Muscle of back (tissue), 13 donors: ENCODE data around the gene ODC1. TPM values are rescaled to one million over a fixed set of nuclear protein-coding genes. Genes with fewer than 3 reads are reported as not detected.
"Not testable (repeated sequence)": the region's sequence is repeated elsewhere in the genome, so short reads cannot be mapped to it uniquely, and the experiment has no call there.

Experiments used
- DNase-seq, 3 donors: peaks; one replicate each; pipeline versions ENCODE4 v3.0.0 to v3.0.0-alpha.2; 2013
- long read RNA-seq, 9 donors: transcript quantifications; one replicate each; lab custom pipeline, GENCODE V29; 2026
- polyA plus RNA-seq, 10 donors: library from polyadenylated mRNA; unstranded; fragments of 120-200 nt; gene quantifications; one replicate each; pipeline ENCODE4 v1.2.1, GENCODE V29; 2013; ENCODE audit not compliant: insufficient read length in 10 of 10

The ODC1 gene
- polyA plus RNA-seq = 100 to 1,000 TPM in 7 of 10 donors, 10 to 100 TPM in 3; 88.0 to 128 (median 109) TPM
- long read RNA-seq, donor 1, transcript ODC1-201 (12 exons, 2,653 nt) = major isoform, 23 of 41 reads
- long read RNA-seq, donor 1, partial matches to known transcripts = 18 of 41 reads
- long read RNA-seq, donor 1, other reads (novel, unspliced or antisense) = 0 of 41 reads
- long read RNA-seq, donor 2, transcript ODC1-201 (12 exons, 2,653 nt) = major isoform, 30 of 36 reads
- long read RNA-seq, donor 2, partial matches to known transcripts = 6 of 36 reads
- long read RNA-seq, donor 2, other reads (novel, unspliced or antisense) = 0 of 36 reads
- long read RNA-seq, donor 3 = 0 reads
- long read RNA-seq, donor 4, transcript ODC1-201 (12 exons, 2,653 nt) = major isoform, 11 of 45 reads
- long read RNA-seq, donor 4, partial matches to known transcripts = 34 of 45 reads
- long read RNA-seq, donor 4, other reads (novel, unspliced or antisense) = 0 of 45 reads
- long read RNA-seq, donor 5, transcript ODC1-201 (12 exons, 2,653 nt) = major isoform, 32 of 42 reads
- long read RNA-seq, donor 5, partial matches to known transcripts = 10 of 42 reads
- long read RNA-seq, donor 5, other reads (novel, unspliced or antisense) = 0 of 42 reads
- long read RNA-seq, donor 6, transcript ODC1-201 (12 exons, 2,653 nt) = major isoform, 36 of 60 reads
- long read RNA-seq, donor 6, partial matches to known transcripts = 24 of 60 reads
- long read RNA-seq, donor 6, other reads (novel, unspliced or antisense) = 0 of 60 reads
- long read RNA-seq, donor 7, transcript ODC1-201 (12 exons, 2,653 nt) = major isoform, 16 of 58 reads
- long read RNA-seq, donor 7, partial matches to known transcripts = 42 of 58 reads
- long read RNA-seq, donor 7, other reads (novel, unspliced or antisense) = 0 of 58 reads
- long read RNA-seq, donor 8, transcript ODC1-201 (12 exons, 2,653 nt) = major isoform, 15 of 36 reads
- long read RNA-seq, donor 8, partial matches to known transcripts = 21 of 36 reads
- long read RNA-seq, donor 8, other reads (novel, unspliced or antisense) = 0 of 36 reads
- long read RNA-seq, donor 9, partial matches to known transcripts = 0 of 2 reads
- long read RNA-seq, donor 9, other reads (novel, unspliced or antisense) = 0 of 2 reads

- peak in 2 of 3 donors; percentile 41 to 94 for DNase-seq
Observed at GRCh38 chr2:10447895-10448575, at the start of gene ODC1. Gene ODC1, minus strand, starts transcription at chr2:10448327. Its CDS starts 3,295 bp downstream, at chr2:10445032.

- DNase-seq = peak; percentile 63 to 83 (median 66)
Observed at GRCh38 chr2:10497797-10498251, 49.7 kb upstream of the ODC1 start.

DNA sequence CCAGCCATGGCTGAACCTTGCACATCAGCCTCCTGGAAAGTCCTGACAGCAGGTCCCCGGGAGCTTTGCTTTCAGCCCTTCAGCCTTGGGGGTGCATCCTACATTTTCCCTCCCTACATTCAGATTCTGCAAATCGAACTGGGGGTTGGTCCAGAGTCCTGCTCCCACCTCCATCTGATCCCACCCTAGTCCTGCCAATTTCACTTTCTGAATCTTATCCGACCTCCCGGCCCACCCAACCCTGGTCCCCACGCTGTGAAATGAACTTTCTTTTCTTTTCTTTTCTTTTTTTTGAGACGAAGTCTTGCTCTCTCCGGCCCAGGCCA, 47.8 kb upstream of the ODC1 start:
- DNase-seq = no peak

GRCh38 chr2:10495311-10495987, 47.3 kb upstream of the ODC1 start:
- no peak for DNase-seq

DNA sequence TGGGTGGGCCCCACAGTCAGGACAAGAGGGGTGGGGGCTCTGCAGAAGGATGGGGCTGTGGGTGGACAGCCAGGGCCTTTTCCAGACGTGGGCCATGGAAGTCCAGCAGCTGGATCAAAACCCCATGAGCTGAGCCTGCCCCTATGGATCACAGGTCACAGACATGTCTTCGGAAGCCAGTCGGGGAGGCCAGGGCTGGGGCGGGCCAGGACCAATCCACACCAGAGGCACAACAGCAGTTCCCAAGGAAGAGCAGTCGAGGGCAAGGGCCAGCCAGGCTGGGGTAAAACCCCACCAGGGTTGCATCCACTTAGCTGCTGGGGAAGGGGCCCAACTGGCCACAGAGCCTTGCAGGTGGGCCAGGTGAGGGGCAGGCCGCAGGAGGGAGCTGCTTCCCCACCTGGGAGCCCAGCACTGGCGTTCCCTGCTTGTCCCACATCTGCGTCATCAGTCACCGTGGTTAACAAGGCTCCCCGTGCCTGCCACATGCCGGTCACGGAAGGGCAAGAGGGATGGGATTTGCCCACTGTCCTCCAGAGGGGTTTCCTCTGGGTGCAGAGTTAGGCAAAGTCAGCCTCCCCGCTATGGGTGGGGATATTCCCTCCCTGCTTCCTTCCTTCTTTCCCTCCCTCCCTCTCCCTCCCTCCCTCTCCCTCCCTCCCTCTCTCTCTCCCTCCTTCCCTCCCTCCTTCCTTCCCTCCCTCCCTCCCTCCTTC, 46.4 kb upstream of the ODC1 start:
- no peak for DNase-seq

DNA sequence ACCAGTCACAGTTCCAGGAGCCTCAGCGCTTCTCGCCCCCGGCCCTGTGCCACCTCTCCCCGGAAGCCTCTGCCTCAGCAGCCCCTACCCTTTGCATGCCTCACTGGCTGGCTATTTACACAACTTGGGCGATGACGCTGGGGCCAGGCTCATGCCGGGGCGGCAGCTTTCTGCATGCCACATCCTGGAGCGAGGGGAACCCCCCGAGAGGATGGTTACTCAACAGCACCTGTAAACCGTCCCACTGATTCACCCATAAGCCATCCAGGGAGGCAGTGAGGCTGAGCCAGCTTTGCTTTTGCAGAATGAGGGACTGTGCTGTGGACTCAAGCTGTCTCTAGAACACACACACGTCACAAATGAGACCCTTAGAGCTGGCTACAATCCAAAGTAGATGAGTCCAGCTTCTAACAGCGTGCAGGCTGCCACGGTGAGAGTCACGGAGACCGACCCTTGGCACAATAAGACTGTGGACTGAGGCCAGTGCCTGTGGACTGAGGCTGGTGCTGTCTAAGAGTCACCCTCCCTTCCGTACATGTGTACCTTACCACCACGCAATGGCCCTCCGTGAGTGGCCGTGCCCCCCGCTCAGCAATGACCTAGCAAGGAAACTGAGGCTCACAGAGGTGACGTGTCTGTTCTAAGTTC, 45.6 kb upstream of the ODC1 start:
- no peak for DNase-seq

DNA sequence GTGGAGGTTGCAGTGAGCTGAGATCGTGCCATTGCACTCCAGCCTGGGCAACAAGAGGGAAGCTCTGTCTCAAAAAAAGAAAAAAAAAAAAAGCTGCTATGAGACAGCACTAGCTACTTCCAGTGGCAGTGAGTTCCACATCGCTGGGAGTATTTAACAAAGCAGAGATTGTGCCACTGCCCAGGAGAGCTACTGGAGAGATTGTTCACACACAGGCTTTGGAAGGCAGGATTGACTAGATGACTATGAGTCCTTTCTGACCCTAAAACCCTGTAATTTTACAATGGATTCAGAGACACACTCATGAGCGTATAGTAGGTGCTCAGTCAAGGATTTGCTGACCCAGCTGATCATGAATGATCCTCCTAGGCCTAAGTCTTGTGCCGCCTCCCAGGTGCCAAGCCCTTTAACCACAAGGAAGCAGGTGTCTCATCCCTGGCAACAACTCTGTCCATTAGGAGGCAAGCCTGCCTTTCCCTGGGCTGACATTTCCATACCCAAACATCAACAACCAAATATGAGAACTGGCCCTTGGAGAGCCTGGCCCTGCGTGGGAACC, 45.0 kb upstream of the ODC1 start:
- no peak for DNase-seq

GRCh38 chr2:10490806-10491291, 42.7 kb upstream of the ODC1 start:
- no peak for DNase-seq

DNA sequence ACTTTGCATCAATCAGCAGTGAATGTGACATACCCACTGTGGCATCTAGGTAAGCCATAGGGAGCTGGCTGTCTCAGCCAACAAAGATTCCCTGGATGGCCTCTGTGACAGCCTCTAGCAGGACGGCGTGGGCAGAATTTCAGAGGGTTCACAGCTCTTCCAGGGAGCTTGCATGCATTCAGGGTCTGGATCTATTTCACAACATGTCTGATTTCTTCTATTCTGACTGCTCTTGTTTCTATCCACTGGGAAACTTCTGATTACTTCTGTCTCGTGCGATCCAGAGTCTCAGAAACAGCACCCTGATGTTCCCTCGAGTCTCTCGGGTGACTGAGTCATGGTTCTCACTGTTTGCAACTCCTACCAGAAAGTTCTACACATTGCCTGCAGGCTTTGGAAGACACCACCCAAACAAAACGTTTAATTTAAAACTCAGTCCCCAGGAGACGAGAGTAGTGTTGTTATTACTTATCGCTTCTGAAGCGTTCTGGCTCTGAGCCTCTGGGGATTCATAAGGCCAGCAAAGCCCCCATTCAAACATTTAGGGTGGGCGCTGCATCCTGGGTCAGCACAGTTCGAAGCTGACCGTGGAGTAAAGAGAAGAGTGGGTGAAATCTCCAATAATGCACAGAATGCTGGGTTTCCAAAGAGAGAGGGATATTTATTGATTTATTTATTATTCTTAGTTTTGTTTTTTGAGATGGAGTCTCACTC, 41.9 kb upstream of the ODC1 start:
- DNase-seq = no peak

GRCh38 chr2:10488142-10488541, 40.0 kb upstream of the ODC1 start:
- DNase-seq = not testable (repeated sequence)

DNA sequence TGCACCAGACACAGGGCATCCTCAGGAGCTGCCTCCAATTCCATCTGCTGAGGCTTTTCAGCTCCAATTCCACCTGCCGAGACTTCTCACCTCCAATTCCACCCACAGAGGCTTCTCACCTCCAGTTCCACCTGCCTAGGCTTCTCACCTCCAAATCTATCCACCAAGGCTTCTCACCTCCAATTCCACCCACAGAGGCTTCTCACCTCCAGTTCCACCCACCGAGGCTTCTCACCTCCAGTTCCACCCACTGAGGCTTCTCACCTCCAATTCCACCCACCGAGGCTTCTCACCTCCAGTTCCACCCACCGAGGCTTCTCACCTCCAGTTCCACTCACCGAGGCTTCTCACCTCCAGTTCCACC, 39.6 kb upstream of the ODC1 start:
- not testable (repeated sequence) for DNase-seq

DNA sequence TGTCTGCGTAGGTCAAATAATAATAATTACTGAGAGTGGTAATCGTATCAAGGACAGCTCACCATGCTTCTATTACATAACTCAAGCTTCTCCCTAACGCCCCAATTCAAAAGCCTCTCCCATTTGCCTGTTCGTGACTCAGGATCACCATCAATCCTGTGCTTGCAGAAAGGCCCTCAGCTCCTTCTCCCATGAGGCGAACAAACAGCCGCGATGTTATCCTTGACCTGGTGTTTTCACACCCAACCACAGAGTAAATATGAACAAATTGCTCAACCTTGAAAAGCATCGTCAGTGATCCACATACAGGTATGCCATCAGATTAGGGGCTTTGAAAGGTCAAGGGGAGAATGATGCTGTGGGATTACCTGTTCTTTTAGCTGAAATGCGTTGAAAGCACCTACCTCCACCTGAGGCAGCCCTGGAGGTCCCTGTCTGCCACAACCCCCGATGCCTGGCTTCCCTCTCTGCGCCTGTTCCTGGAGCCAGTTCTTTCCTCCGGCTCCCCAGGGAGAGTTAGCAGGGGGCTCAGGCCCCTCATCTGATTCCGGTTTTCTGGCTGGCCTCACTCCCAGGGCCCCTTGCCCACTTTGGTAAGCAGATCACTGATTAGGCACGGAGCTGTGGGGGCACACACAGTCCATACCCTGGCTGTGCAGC, 39.1 kb upstream of the ODC1 start:
- no peak for DNase-seq

DNA sequence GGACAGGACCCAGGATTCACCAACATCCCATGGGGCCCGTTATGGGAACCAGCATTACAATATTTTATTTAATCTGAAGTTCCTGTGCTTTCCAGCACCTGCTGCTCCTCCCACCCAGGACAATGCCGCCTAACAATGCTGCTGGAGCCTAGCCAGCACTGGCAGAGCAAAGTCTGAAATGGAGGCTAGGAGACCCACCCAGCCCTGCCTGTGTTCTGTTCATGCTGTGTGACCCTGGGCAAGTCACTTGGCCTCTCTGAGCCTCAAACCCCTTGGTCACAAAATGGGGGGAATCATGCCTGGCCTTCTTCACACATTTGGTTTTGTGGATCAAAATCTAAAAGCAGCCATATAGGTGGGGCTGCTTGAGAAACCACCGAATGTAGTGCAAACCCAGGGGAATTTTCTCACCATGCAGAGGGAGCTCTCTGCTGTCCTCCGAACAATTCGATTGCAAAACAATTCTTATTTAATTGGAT, 38.5 kb upstream of the ODC1 start:
- no peak for DNase-seq

DNA sequence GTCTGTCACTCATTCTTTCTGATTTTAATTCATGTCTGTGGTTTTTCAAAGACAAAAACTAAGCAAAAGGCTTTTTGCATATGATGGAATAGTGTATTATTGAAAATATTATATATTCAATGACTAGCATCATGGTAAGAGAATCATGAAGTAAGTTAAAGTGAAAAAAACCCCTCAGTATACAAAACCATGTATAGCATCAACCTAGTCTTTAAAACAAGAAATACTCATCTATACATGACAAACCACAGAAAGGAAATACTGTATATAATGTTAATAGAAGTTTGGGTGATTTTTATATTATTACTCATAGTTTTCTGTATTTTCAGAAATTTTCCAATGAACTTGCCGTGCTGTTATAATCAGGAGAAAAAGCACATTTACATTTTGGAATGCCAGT, 38.0 kb upstream of the ODC1 start:
- DNase-seq = no peak

GRCh38 chr2:10482913-10483312, 34.8 kb upstream of the ODC1 start:
- no peak for DNase-seq

- no peak for DNase-seq
Observed at GRCh38 chr2:10482460-10482859, 34.3 kb upstream of the ODC1 start.

GRCh38 chr2:10481666-10482157, 33.6 kb upstream of the ODC1 start:
- no peak for DNase-seq
